ENCODE results near the gene ZNF791.
A peak's percentile ranks its signal among the peaks of the same experiment; 100 is the strongest.

The ZNF791 gene

GRCh38 chr19:12660980-12661379, 50.3 kb downstream of the ZNF791 start (continued):
- TF ChIP-seq ZBTB6 (tag by site-specific recombination; IDR thresholded peaks at IDR 0.05): no peak
- TF ChIP-seq ZNF426 (tag by site-specific recombination; IDR thresholded peaks at IDR 0.05): no peak
- TF ChIP-seq ZNF560 (tag by site-specific recombination; IDR thresholded peaks at IDR 0.05; ENCODE audit: borderline replicate concordance): no peak

- H3K9me3 ChIP-seq (ENCODE audit: control insufficient read depth, insufficient read depth, low read depth, low read length): no peaks in the 10 kb centered on the region
- no peak for TF ChIP-seq ZNF248 (tag by site-specific recombination; IDR thresholded peaks at IDR 0.05)
- TF ChIP-seq IKZF3 (tag by site-specific recombination; IDR thresholded peaks at IDR 0.05): 0 out of 2 replicates have a peak, but pooled peaks have one; percentile 35
- no peak for TF ChIP-seq ZNF366 (tag by site-specific recombination; conservative IDR thresholded peaks at IDR 0.05)
- no peak for TF ChIP-seq ZBTB48 (tag by site-specific recombination; IDR thresholded peaks at IDR 0.05)
- TF ChIP-seq ZNF335 (tag by site-specific recombination; conservative IDR thresholded peaks at IDR 0.05): peak; percentile 60
- no peak for TF ChIP-seq SALL2 (tag by site-specific recombination; IDR thresholded peaks at IDR 0.05; ENCODE audit: borderline replicate concordance)
- 0 out of 2 replicates have a peak, but pooled peaks have one; percentile 28 for TF ChIP-seq ZBTB8A (tag by site-specific recombination; IDR thresholded peaks at IDR 0.05)
- peak; percentile 27; the same call in 1 of the 2 replicates for TF ChIP-seq GLIS1 (tag by site-specific recombination; IDR thresholded peaks at IDR 0.05)
- no peak for TF ChIP-seq GLI2 (tag by site-specific recombination; IDR thresholded peaks at IDR 0.05; ENCODE audit: borderline replicate concordance, low read depth)
- TF ChIP-seq ZNF155 (tag by site-specific recombination; IDR thresholded peaks at IDR 0.05): no peak
- peak; percentile 86 for TF ChIP-seq ZFP3 (tag by site-specific recombination; IDR thresholded peaks at IDR 0.05; ENCODE audit: low read depth)
- TF ChIP-seq SP2 (tag by site-specific recombination; IDR thresholded peaks at IDR 0.05): peak; percentile 48
- no peak overlapping the region for H3K27ac ChIP-seq (ENCODE audit: extremely low read depth, low read depth, low read length)
- POLR2A ChIA-PET: no interaction called here
- no peak overlapping the region for H3K4me3 ChIP-seq (ENCODE audit: low read depth, low read length)
- H3K4me1 ChIP-seq (ENCODE audit: control insufficient read depth, insufficient read depth, low read length): no peaks in the 10 kb centered on the region
- CTCF ChIA-PET: interaction anchor here (1.8 kb wide), 1 partner anchor 101 kb away, joined by 5 read pairs; no protein-coding TSS in a partner anchor
- H3K36me3 ChIP-seq (ENCODE audit: control insufficient read depth in 2 of 2, insufficient read depth in 1 of 2, low read length in 2 of 2): peaks cover 11 to 62% of the 10 kb centered on the region in 2 experiments; a peak in 2 of 3 replicates
Observed at GRCh38 chr19:12664406-12665280, 53.9 kb downstream of the ZNF791 start.

GRCh38 chr19:12665281-12665573, 54.5 kb downstream of the ZNF791 start:
- TF ChIP-seq PRDM2 (tag by site-specific recombination; IDR thresholded peaks at IDR 0.05; ENCODE audit: borderline replicate concordance) (no peak), ZNF274 (IDR thresholded peaks at IDR 0.05; ENCODE audit: low read length) (no peak), ZNF274 (tag by site-specific recombination; IDR thresholded peaks at IDR 0.05; ENCODE audit: borderline replicate concordance) (no peak), ZNF324 (tag by site-specific recombination; IDR thresholded peaks at IDR 0.05) (no peak), ZBTB11 (tag by site-specific recombination; conservative IDR thresholded peaks at IDR 0.05; ENCODE audit: low read depth) (peak; percentile 55; the same call in 1 of the 2 replicates), ZNF658 (tag by site-specific recombination; IDR thresholded peaks at IDR 0.05) (no peak)
- POLR2A ChIA-PET: no interaction called here
- Histone ChIP-seq H3K4me1 (ENCODE audit: control insufficient read depth, insufficient read depth, low read length) (no peaks in the 10 kb centered on the region), H3K27ac (ENCODE audit: extremely low read depth, low read depth, low read length) (no peak overlapping the region; the same call in 1 of the 2 replicates), H3K4me3 (ENCODE audit: low read depth, low read length) (no peak overlapping the region), H3K9me3 (ENCODE audit: control insufficient read depth, insufficient read depth, low read depth, low read length) (no peaks in the 10 kb centered on the region), H3K36me3 (ENCODE audit: control insufficient read depth in 2 of 2, insufficient read depth in 1 of 2, low read length in 2 of 2) (peaks cover 11 to 57% of the 10 kb centered on the region in 2 experiments; a peak in 2 of 3 replicates)
- CTCF ChIA-PET: interaction anchor here (1.8 kb wide), 1 partner anchor 101 kb away, joined by 5 read pairs; no protein-coding TSS in a partner anchor

All from HEK293 (cell line).